Measurements from ENCODE around the gene TAS2R19.

Gene TAS2R19

GRCh38 chr12:10994307-10994706 is 28.1 kb downstream of the TAS2R19 start:
- DNase-seq: no peak

DNA sequence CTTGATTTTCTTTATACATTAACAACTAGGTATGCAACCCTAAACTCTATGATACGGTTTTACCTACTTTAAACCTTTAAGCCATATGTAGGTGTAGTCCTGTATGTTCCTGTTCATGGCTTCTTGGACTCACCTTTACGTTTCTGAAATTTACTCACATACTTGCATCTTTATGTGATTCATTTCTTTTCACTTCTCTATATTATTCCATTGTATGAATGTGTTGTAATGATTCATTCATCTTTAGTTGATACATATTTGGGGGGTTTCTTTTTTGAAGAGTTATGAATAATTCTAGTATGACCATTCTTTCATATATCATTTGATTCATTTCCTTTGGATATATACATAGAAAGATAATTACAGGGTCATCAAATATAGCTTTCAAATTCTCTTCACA is 33.3 kb downstream of the TAS2R19 start:
- DNase-seq: no peak

DNA sequence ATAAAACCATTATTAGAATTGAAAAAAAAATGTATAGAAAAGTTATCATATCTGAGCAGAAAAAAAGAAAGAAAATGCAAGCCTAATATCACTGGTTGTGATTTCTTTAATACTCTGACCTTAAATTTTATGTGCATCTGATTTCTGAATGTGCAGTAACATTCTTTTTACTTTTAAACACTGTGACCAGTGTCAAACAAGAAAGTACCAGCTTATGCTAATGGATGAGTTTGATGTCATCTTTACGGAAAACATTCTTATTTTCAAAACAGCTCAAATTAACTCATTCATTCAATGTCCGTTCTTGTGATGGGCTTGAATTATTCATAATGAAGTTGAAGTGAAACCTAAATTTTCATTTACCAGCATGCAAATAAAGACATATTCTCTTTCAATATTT is 35.6 kb downstream of the TAS2R19 start, which contains the start of gene TAS2R50:
Gene TAS2R50, minus strand, starts transcription at position 101 of the 400 bp plus-strand sequence. Its CDS starts 52 bp downstream, at position 49.
- DNase-seq: no peak

- no peak for DNase-seq
These were observed 40.2 kb downstream of the TAS2R19 start for GRCh38 chr12:10982244-10982643.

GRCh38 chr12:10974965-10975364 is 47.5 kb downstream of the TAS2R19 start:
- no peak for DNase-seq
